PFSK-1 (cell line): ENCODE data around the gene SCYGR2. TPM values are rescaled to one million over a fixed set of nuclear protein-coding genes. Genes with fewer than 3 reads are reported as not detected.
"Not testable (repeated sequence)": the region's sequence is repeated elsewhere in the genome, so short reads cannot be mapped to it uniquely, and the experiment has no call there.

Experiments used
- FOXP2 ChIP-seq: optimal IDR thresholded peaks from 2 replicates; pipeline ENCODE3; 2011; ENCODE audit warnings: borderline replicate concordance, control low read depth, inconsistent platforms; ENCODE audit not compliant: insufficient read depth; ENCODE audit errors: extremely low read length, extremely low read depth
- POLR2AphosphoS5 ChIP-seq: IDR thresholded peaks from 2 replicates; pipeline ENCODE4 v1.6.1; 2012; ENCODE audit warnings: low read depth, mild to moderate bottlenecking, control low read depth, low read length, moderate library complexity
- REST ChIP-seq, 2 experiments: IDR thresholded peaks; 2 replicates each; pipeline versions ENCODE4 v1.6.1 to v1.8.0; 2011 to 2012; ENCODE audit warnings: low read depth in 2 of 2, low read length in 2 of 2, control low read depth in 1 of 2, inconsistent platforms in 1 of 2, mild to moderate bottlenecking in 1 of 2, moderate library complexity in 1 of 2; ENCODE audit not compliant: insufficient read depth in 1 of 2
- SIN3A ChIP-seq: IDR thresholded peaks from 2 replicates; pipeline ENCODE4 v1.6.1; 2012; ENCODE audit warnings: mild to moderate bottlenecking, low read length, moderate library complexity, borderline replicate concordance; ENCODE audit not compliant: insufficient read depth
- TAF1 ChIP-seq: IDR thresholded peaks from 2 replicates; pipeline ENCODE4 v1.6.1; 2012; ENCODE audit warnings: low read length, control low read depth, borderline replicate concordance; ENCODE audit not compliant: insufficient read depth
- polyA plus RNA-seq: library from polyadenylated mRNA; unstranded; fragments of >200 nt; gene quantifications from one replicate; pipeline ENCODE4 v1.2.1, GENCODE V29; 2012; ENCODE audit warnings: low read depth, missing spikeins; ENCODE audit not compliant: insufficient read length

The SCYGR2 gene
- polyA plus RNA-seq: not detected

GRCh38 chr2:227598835-227599503 is at the start of gene SCYGR2:
TSS of gene SCYGR2 (plus strand) at chr2:227598893. CDS start at chr2:227598893, 0 bp downstream.
- not testable (repeated sequence) for TF ChIP-seq POLR2AphosphoS5; FOXP2; REST (IDR thresholded peaks at IDR 0.05; ENCODE audit: insufficient read depth in 1 of 2, low read depth in 2 of 2, low read length in 2 of 2)

GRCh38 chr2:227551836-227552235 is 46.9 kb upstream of the SCYGR2 start:
- no peak for TF ChIP-seq POLR2AphosphoS5
- TF ChIP-seq REST (IDR thresholded peaks at IDR 0.05; ENCODE audit: insufficient read depth in 1 of 2, low read depth in 2 of 2, low read length in 2 of 2): no peak
- no peak for TF ChIP-seq FOXP2
- no peak for TF ChIP-seq SIN3A
- no peak for TF ChIP-seq TAF1

- TF ChIP-seq TAF1: no peak
- no peak for TF ChIP-seq SIN3A
- TF ChIP-seq REST (IDR thresholded peaks at IDR 0.05; ENCODE audit: insufficient read depth in 1 of 2, low read depth in 2 of 2, low read length in 2 of 2): no peak
- no peak for TF ChIP-seq FOXP2
- no peak for TF ChIP-seq POLR2AphosphoS5
Measured at GRCh38 chr2:227562581-227562980, 36.1 kb upstream of the SCYGR2 start.

GRCh38 chr2:227565080-227565479 is 33.6 kb upstream of the SCYGR2 start:
- no peak for TF ChIP-seq SIN3A
- no peak for TF ChIP-seq TAF1
- TF ChIP-seq REST (IDR thresholded peaks at IDR 0.05; ENCODE audit: insufficient read depth in 1 of 2, low read depth in 2 of 2, low read length in 2 of 2): no peak
- TF ChIP-seq POLR2AphosphoS5: no peak
- TF ChIP-seq FOXP2: no peak

GRCh38 chr2:227566012-227566411 is 32.7 kb upstream of the SCYGR2 start:
- TF ChIP-seq POLR2AphosphoS5 (0 out of 2 replicates have a peak, but pooled peaks have one; percentile 26), REST (IDR thresholded peaks at IDR 0.05; ENCODE audit: insufficient read depth in 1 of 2, low read depth in 2 of 2, low read length in 2 of 2) (no peak)
